HUDEP-2 (cell line): ENCODE results near the gene GPR143.
"Not testable (repeated sequence)": the region's sequence is repeated elsewhere in the genome, so short reads cannot be mapped to it uniquely, and the experiment has no call there.

ENCODE experiments used
- DNase-seq, 76 experiments: peaks; one replicate each; lab custom pipeline; 2025; ENCODE audit not compliant: unreplicated experiment in 76 of 76; lab: John Stamatoyannopoulos, UW

The GPR143 gene

DNA sequence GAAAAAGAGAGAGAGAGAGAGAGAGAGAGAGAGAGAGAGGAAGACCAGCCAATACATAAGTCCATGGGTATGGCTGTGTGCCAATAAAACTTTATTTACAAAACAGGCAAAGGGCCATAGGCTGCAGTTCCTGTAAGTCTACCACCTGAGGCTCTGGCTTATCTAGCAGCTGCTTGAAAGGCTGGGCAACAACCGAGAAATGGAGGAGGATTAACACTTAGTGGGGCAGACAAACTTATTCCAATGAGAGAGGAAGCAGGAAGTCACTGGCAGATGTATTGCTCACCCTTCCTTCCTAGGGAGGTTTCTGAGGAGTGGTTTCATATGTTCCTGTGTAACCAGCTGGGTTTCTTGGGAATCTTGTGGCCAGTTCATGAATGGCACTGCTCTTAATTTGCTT lies 4.7 kb upstream of the GPR143 start:
- DNase-seq = no peak

DNA sequence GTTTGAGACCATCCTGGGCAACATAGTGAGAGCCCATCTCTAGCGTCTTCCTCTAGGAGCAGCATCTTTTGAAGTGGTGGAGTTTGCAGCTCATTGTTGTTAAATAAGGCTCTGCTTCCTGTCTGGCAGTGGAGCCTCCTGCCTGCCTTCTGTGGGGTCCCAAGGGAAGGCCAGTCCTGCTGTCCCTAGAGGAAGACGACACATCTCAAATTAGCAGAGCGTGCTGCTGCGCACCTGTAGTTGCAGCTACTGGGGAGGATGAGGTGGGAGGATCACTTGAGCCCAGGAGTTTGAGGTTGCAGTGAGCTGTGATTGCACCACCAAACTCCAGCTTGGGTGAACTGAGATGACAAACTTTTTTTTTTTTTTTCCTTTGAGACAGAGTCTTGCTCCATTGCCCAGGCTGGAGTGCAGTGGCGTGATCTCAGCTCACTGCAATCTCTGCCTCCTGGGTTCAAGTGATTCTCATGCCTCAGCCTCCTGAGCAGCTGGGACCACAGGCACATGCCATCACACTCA lies 2.7 kb upstream of the GPR143 start:
- not testable (repeated sequence) for DNase-seq

DNA sequence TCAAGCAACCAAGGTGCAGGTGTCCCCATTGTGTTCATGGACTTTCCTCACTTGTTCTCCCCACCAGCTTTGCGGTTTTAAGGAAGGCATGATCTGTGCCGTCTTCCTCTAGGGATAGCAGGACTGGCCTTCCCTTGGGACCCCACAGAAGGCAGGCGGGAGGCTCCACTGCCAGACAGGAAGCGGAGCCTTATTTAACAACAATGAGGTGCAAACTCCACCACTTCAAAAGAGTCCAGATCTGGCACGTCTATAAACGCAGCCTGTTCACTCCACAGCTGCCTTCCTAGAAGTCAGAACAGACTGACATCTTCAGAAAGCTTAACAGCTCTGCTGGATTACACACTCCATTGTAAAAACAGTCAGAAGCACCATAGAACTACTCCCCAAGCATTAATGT lies 1.7 kb upstream of the GPR143 start:
- no peak for DNase-seq

DNA sequence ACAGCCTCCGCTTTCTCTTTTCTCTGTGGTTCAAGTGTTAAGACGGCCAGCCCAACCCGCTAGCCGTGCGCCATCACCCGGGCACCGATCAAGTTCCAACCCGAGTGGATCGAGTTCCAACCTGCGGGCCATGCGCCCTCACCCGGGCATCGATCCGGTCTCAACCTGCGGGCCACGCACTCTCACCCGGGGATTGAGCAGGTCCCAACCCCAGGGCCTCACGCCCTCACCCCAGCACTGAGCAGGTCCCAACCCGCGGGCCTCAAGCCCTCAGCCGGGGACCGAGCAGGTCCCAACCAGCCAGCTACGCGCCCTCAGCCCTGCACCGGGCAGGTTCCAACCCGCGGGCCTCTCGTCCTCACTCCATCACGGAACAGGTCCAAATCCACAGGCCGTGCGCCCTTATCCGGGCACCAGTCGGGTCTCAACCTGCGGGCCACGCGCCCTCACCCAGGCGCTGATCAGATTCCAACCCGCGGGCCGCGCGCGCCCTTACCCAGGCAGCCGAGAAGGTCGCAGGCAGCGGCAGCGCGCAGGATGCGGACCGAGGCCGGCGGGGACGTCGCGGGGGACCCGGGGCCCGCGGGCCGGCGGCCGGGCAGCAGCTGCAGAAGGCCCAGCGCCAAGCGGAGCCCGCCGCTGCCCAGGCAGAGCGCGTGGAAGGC lies 443 bp downstream of the GPR143 start:
- DNase-seq = no peak

DNA sequence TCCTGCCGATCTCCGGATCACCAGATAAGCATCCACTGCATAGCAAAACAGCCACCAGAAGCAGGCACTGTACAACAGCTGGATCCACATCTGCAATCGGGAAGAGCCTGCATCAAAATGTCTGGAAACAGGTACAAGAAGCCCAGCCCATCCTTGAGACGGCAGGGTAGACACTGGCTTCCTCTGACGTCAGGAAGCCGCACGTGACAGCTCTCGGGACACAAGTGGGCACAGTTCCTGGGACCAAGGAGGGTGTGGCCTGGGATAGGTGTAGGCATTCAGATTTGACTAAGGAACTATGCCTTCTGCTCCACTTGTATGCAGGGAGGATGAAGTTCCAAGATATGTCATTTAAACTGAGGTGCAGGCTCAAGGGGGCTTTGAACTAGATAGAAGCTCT lies 6.3 kb downstream of the GPR143 start:
- no peak for DNase-seq

DNA sequence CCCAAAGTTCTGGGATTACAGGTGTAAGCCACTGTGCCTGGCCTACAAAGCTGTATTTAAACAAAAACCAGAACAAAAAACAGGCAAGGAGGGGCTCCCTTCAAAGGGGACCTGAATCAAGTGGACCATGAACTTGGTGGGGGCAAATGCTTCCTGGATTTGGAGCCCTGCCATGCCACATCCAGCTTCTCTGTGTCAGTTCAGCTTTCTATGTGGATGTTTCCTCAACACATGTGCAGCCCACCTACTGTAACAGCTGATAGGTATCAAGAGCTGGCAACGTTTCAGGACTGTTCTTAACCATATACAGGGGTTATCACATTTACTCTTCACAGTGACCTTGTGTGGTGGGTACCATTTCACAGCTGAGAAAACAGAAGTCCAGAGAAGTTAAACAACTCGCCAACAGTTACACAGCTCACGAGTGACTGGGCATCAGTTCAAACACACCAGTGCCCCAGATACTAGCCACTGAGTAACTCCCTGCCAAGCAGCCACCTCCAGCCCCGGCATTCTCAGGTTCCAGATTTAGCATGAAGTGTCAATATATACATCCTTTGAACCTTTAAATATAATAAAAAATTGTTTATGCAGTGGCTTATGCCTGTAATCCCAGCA lies 7.5 kb downstream of the GPR143 start:
- DNase-seq = no peak

DNA sequence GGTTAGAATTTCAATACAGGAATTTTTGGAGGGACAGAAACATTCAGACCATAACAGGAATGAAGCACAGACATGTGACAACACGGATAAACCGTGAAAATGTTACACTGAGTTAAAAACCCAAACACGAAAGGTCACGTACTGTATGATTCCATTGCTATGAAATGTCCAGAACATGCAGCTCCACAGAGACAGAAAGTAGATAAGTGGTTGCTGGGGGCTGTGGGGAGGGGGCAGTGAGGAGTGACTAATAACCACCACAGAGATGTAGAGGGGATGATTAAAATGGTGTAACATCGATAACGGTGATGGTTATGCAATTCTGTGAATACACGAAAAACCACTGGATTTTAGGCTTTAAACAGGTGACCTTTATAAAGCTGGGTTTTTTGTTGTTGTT lies 8.3 kb downstream of the GPR143 start:
- DNase-seq = no peak

DNA sequence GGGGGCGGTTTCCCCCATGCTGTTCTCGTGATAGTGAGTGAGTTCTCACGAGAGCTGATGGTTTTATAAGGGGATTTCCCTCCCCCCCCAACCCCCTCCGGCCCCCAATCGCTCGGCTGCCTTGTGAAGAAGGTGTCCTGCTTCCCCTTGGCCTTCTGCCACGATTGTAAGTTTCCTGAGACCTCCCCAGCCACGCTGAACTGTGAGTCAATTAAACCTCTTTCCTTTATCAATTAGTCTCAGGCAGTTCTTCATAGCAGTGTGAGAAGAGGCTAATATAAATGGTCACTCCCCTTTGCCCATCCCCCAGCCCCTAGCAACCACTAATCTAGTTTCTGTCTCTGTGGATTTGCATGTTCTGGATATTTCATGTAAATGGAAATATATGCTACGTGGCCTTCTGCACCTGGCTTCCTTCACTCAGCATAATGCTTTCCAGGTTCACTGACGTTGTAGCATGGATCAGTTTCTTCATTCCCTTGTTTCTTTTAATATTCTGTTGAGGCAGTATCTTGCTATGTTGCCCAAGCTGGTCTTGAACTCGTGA lies 16.4 kb downstream of the GPR143 start:
- no peak for DNase-seq

DNA sequence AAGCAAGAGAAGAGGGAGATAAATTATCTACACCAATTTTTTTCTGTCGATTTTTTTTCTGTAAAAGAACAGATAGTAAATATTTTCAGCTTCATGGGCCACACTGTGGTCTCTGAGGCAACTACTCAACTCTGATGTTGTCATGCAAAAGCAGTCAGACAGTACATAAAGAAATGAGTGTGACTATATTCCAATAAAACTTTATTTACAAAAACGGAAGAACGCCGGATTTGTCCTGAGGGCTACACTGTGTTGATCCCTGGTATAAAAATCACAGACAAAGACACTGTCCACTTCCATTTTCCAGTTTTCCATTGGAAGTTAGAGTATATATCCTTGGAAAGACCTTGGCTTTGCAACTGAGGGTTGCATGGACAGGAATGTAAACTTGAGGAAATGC lies 18.0 kb downstream of the GPR143 start:
- DNase-seq = no peak

DNA sequence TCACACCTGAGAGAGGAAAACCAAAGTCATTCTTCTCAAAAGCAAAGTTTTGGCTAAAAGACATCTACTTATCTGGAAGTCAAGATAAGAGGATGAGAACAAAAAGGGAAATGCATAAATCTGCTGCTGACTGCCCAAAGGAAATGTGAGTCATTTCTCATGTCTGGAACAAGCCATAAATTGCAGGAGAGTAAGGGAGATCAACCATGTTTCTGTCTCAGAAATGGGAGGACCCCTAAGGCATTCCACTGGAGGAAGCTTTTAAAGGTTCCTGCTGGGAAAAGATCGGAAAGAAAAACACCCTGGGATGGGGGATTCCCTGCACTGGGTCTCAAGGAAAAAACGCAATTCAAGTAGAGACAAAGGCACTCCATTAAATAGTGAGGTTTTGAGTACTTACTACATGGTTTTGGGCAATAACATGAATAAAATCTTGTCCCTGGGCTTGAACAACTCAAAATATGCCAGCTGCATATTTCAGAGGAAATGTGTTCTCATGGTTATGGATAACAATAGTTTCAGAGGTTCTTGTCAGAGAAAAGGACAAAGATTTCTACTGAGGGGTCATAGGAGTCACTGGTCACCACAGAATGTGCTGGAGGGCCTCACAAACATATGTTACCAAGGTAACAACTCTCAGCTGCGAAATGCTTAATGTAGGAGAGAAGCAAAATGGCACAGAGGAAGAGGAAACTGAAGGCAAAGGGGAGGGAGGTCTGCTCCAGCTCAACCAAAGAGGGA lies 19.3 kb downstream of the GPR143 start:
- DNase-seq = no peak

DNA sequence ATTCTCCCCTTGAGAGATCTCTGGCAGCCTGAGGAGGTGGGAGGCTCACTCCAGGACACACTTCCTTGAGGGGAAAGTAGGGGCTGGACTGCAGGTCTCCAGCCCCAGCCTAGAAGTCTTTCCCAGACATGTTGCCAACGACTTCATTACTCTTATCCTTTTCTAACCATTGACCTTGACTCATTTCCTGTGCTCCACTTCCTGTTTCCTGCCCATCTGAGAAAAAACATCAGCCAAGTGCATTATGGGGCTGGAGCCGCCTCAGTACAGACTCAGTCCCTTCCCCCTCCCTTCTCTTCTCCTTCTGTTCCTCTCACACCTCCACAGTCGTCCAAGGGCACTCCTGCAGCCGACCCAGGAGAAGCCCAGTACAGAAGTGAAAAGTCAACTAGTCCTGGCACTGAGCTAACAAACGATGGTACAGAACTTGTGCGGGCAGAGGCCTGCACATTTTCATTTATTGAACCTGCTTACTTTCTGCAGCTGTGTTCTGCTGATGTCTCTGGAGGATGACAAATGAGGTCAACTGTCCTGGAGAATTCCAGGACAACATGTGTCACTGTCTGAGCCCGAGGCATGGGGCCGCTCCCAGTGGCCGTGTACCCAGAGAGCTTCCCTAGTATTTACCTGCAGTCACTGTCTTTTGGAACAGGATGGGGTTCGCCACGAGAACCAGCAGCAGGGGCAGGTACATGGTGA lies 20.1 kb downstream of the GPR143 start:
- DNase-seq = no peak

DNA sequence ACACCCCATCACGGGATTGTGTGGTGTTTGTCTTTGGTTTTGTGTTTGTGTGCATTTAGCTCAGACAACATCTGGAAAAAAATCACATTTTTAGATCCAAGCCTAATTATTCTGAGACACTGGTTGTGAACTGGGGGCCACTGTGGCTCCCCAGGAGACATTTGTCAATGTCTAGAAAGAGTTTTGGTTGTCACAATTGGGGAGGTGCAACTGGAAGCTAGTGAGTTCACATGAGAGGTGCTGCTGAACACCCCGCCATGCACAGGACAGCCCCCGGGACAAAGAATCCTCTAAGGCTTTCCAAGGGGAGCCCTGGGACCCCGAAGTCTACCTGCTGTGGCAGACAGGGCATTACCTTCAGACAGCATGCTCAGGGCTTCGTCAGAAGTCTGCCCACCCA lies 26.5 kb downstream of the GPR143 start:
- no peak for DNase-seq

DNA sequence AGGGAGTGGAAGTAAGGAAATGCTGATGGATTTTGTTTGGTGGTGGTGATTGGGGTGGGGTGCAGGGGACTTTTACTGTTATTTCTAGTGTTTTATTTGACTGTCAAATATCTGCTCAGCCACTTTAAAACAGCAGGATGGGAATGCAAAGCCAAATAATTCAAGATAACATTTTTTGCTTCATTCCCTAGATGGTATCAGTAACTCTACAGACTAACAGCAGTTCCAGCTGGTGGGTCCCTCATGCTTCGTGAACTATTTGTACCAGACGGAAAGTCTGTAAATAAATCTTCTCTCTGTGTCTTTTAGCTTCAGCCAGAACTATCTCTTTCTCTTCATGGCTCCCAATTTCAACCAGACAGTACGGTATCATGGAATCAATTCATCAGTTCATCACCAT lies 27.5 kb downstream of the GPR143 start:
- no peak for DNase-seq

DNA sequence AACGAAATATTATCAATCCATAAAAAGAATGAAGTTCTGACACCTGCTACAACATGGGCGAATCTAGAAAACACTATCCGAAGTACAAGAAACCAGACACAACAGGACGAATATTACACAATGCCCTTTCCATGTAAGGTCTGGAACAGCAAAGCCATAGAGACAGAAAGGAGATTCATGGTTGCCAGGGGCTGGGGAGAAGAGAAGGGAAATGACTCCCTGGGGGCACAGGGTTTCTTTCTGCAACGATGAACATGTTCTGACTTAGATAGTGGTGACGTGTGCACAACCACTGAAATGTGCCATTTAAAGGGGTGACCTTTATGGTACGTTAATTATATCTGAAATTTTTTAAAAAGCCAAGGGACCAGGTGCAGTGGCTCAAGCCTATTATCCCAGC lies 28.3 kb downstream of the GPR143 start:
- no peak for DNase-seq

DNA sequence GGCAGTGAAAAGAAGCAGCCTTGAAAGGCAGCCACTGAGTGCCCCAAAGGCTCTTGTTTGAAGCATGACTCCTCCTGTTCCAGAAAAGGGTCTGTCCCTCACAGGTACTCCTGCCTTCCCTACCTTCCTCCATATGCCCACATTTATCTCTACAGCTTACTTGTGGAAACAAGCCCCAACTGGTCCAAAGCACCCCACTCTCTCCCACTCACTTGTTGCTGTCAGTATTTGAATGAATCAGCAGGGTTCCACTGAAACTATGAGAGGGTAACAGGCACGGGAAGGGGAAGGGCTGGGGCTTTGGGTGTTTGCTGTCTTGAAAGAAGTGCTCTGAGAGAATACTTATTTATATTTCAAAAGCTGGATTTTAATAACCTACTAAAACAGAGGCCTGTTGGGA lies 34.9 kb downstream of the GPR143 start:
- no peak for DNase-seq

DNA sequence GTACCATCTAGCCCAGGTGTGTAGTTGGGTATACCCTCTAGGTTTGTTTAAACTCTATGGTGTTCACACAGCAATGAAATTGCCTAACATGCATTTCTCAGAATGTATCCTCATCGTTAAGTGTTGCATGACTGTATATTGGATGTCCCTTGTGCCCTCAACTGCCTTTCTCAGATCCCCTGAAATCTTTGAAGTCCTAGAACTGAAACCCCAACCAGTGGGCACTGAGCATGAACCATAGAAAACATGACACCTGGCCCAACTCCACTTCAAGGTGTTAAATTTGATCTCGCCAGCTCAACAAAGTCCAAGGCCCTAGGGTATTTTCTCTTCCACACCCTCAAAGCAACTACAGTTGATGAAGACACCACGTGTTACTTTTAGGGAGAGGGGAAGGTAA lies 35.6 kb downstream of the GPR143 start:
- no peak for DNase-seq

DNA sequence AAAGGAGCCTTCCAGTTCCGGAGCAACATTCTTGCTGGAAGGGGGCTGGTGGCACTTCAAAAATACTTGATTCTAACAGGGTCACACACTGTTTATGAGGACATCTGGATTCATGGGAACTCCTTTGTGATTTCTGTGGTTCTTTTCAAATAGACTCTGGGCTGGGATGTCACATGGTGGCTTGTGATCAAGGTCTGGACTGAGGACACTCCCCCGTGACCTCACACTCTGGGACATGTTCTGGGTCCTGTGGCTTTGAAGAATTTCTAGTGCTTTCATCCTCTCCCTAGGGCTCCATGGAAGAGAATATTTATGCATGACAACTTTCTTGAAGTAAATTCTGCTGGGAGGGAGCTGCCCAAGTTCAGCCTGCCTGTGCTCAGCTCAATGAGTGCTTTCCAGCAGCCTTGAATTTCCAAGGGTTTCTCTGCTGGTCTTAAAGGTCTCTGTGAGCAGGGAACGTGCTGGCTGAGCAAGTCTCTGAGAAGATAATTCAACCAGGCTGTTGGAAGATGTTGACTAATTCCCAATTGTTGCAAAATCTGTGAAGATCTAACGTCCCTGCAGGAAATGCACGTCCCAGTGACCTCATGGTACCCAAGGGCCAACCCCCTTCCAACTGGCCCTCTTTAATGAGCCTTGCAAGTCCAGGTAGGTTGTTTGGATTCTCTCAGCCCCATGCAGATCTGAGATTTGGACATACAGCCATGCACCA lies 36.3 kb downstream of the GPR143 start:
- DNase-seq = no peak

DNA sequence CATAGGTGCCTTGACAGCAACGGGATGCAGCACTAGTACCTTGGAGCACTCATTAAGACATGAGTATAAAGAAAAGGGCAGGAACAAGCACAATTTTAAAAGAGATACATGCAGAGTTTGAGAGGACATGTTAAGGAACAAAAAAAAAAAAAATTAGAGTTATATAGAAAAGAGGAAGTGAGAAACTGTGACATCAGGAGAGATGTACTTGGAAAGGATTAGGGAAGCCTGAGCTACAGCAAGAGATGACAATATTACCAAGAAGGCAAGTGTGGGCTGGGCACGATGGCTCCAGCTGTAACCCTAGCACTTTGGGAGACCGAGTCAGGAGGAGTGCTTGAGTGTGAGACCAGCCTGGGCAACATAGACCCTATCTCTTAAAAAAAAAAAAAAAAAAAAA lies 37.4 kb downstream of the GPR143 start:
- no peak for DNase-seq

DNA sequence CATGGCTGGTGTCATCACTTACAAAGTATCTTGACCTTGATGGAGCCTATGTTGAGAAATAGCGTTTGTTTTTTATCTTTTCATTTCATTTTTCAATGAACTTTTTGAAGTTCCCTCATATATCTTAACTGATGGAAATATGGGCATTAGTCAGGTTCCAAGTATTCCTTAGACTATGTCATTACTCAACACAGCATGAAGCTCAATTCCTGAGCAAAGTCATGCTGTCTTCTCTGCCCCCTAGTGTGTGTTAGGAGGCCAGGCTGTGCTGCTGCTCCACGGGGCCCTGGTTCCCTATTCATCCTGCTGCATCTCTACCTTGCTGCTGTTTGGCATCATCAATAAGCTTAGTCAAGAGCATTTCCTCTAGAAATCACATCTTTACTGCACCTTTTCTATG lies 40.9 kb downstream of the GPR143 start:
- DNase-seq = no peak

DNA sequence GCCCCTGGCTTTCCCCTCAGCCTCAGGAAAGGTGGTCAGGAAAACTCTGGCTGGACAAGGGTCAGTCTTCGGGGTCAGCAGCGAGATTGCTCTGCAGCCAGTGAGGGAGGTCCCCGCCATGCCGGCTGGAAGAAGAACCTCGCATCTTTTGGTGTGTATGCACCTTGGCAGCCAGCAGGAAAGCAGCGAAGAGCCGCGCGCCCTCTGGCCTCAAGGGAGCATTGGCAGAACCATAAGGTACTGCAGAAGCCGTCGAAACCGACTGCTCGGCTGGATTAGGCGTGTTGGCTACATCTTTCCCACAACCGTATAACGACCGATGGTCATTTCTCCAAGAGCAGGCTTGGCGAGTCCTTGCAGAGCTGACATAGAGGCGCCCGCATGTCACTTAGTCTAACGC lies 48.3 kb downstream of the GPR143 start:
- DNase-seq = no peak
